Non-pigmented ciliary epithelial cell (primary cell): ENCODE results near the gene ALKAL2.

ENCODE experiments used
- DNase-seq: peaks from one replicate; pipeline ENCODE4 v3.0.0-alpha.2; 2010; ENCODE audit warnings: low read depth

The ALKAL2 gene

GRCh38 chr2:244547-244946 lies 43.3 kb downstream of the ALKAL2 start:
- DNase-seq: no peak

GRCh38 chr2:238869-239268 lies 49.0 kb downstream of the ALKAL2 start:
- DNase-seq: no peak

DNA sequence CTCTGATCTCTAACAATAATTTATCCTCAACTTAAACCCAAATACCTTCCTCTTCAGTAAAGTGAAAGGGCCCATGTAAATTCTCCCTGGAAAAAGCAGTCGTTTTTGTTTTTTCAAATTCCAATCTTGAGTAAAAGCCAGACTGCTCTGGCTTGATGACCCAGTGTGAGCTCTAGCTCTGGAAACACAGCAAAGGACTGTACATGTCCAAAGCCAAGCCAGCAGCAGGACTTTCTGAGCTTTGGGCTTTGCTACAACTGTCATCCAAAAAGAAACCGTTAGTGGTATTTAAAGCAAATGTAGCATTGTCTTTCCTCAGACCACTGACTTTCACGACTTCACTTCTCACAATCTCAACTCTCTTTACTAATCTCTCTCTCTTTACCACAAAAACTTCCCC lies 49.5 kb downstream of the ALKAL2 start:
- DNase-seq: no peak

GRCh38 chr2:237878-238277 lies 50.0 kb downstream of the ALKAL2 start:
- no peak for DNase-seq

GRCh38 chr2:236993-237539 lies 50.8 kb downstream of the ALKAL2 start:
- no peak for DNase-seq

- no peak for DNase-seq
Observed at GRCh38 chr2:234421-234820, 53.5 kb downstream of the ALKAL2 start.

GRCh38 chr2:233030-233429 lies 54.9 kb downstream of the ALKAL2 start:
- no peak for DNase-seq

DNA sequence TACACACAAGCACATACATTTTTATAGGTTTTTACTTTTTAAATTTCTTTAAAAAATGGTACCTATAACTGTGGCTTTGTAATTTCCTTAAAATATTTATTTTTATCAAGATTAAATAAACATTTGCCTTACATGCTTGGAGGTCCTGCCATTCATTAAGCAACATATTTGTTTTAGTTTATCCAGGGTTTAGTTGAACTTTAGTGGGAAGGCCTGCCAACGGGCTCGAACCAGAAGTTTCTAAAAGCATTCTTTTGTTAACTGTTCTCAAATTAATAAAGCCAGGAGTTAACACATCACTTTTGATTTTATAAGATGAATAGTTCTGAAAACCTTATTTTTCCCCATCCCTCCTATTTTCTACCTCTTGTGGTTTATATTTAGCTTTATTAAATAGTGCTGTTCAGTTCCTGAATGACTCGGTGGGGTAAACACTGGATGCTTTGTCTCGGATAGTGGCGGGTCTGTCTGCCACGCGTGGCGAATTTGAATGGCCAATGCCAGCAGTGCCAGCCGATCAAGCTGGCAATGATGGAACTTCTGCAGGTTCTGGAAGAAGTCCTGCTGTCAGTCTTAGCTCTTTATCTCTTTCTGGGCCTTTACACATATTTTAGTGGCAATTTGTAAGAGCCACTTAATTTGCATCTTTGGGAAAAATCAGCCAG lies 56.2 kb downstream of the ALKAL2 start:
- no peak for DNase-seq
